Measurements from ENCODE around the gene PBX3. TPM values are rescaled to one million over a fixed set of nuclear protein-coding genes. Genes with fewer than 3 reads are reported as not detected.

The PBX3 gene
- total RNA-seq, 1 experiment from 2014 or later = 46.0 TPM

DNA sequence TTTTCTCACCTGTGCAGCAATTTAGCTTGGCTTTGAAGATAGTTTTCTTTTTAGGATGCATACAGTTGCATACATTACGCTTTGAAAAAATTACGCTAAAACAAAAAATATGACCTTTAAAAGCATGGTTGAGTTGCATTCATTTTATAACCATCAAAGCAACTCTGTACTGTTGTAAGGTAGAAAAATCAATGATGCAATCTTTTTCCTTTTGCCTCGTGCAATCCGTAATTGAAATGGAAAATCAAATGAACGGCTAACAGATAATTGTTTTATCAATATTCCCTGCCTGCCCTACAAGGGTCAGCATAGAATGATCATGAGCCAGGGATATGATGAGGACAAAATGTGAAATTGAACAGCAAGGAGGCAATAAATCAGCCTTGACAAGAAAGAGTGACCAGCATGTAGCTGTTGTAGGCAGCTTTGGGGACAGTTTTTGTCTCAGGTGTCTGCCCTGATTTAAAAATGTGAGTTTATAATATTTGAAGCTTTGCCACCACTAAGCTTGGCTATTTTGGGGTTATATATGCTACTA, 98.2 kb downstream of the PBX3 start:
- Histone ChIP-seq H2BK5ac (ENCODE audit: insufficient read length, low read length) (no peak overlapping the region), H2AK5ac (ENCODE audit: insufficient read length, low read length) (no peak overlapping the region), H3K27me3 (ENCODE audit: insufficient read depth, low read length) (no peaks in the 10 kb centered on the region), H3K4ac (ENCODE audit: low read depth, low read length) (no peak overlapping the region), H3K23me2 (ENCODE audit: insufficient read length, low read depth, low read length, poor library complexity, severe bottlenecking) (no peaks in the 10 kb centered on the region), H4K91ac (ENCODE audit: insufficient read length, low read depth, low read length) (no peak overlapping the region), H4K20me1 (ENCODE audit: control insufficient read depth, insufficient read depth, insufficient read length) (no peaks in the 10 kb centered on the region), H3K56ac (ENCODE audit: insufficient read length, low read depth, low read length) (no peak overlapping the region), H3K18ac (ENCODE audit: insufficient read length, low read depth, low read length) (no peak overlapping the region), H4K5ac (ENCODE audit: insufficient read length, low read depth, low read length) (no peak overlapping the region), H3K4me2 (ENCODE audit: insufficient read depth, insufficient read length, low read length) (no peak overlapping the region), H3T11ph (ENCODE audit: low read length) (no peak overlapping the region), H3K23ac (ENCODE audit: insufficient read length, low read depth, low read length) (no peak overlapping the region), H2BK12ac (ENCODE audit: insufficient read length, low read depth, low read length) (no peak overlapping the region), H4K8ac (replicated peaks; ENCODE audit: insufficient read length, low read depth, low read length) (no peak overlapping the region), H3K14ac (ENCODE audit: insufficient read depth, low read length) (no peak overlapping the region), H3K9me3 (ENCODE audit: control insufficient read depth, low read depth, low read length) (no peaks in the 10 kb centered on the region), H3K4me1 (ENCODE audit: insufficient read depth, low read length) (peaks cover 2% of the 10 kb centered on the region; the same call in 1 of the 2 replicates), H3K79me1 (ENCODE audit: insufficient read depth, low read depth, low read length, poor library complexity, severe bottlenecking) (no peaks in the 10 kb centered on the region), H2AFZ (ENCODE audit: low read length) (no peak overlapping the region), H3K27ac (ENCODE audit: insufficient read length, low read depth, low read length) (no peak overlapping the region), H2BK15ac (ENCODE audit: low read depth, low read length) (no peak overlapping the region), H3K79me2 (ENCODE audit: insufficient read depth, low read length) (peaks cover 3% of the 10 kb centered on the region; the same call in 1 of the 2 replicates), H3K9ac (ENCODE audit: extremely low read depth, insufficient read length, low read length) (no peak overlapping the region), H2BK120ac (ENCODE audit: low read depth, low read length, poor library complexity, severe bottlenecking) (no peak overlapping the region), H2BK20ac (ENCODE audit: low read depth, low read length, poor library complexity, severe bottlenecking) (no peak overlapping the region)
- Mint-ChIP-seq H3K4me3 (no peak overlapping the region), H3K9me3 (no peaks in the 10 kb centered on the region), H3K27ac (no peak overlapping the region; a peak in 1 of 7 replicates), H3K27me3 (ENCODE audit: low read depth) (no peaks in the 10 kb centered on the region), H3K4me1 (peaks cover 37 to 47% of the 10 kb centered on the region in 2 experiments), H3K36me3 (ENCODE audit: insufficient read depth in 1 of 3, low read depth in 3 of 3) (peaks cover 3 to 10% (median 6%) of the 10 kb centered on the region in 3 experiments; a peak in 5 of 7 replicates)
- TF ChIP-seq, protein P1, sequence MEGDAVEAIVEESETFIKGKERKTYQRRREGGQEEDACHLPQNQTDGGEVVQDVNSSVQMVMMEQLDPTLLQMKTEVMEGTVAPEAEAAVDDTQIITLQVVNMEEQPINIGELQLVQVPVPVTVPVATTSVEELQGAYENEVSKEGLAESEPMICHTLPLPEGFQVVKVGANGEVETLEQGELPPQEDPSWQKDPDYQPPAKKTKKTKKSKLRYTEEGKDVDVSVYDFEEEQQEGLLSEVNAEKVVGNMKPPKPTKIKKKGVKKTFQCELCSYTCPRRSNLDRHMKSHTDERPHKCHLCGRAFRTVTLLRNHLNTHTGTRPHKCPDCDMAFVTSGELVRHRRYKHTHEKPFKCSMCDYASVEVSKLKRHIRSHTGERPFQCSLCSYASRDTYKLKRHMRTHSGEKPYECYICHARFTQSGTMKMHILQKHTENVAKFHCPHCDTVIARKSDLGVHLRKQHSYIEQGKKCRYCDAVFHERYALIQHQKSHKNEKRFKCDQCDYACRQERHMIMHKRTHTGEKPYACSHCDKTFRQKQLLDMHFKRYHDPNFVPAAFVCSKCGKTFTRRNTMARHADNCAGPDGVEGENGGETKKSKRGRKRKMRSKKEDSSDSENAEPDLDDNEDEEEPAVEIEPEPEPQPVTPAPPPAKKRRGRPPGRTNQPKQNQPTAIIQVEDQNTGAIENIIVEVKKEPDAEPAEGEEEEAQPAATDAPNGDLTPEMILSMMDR (conservative IDR thresholded peaks at IDR 0.05) = no peak
- no peak for DNase-seq
- no CpG with 5 or more reads among the region's 5 CpGs for WGBS (ENCODE audit: extremely low coverage, insufficient read length, low lambda C conversion rate)
